A549 (cell line): ENCODE measurements around the gene HTT-AS.

ENCODE experiments used
- HOXB13 ChIP-seq: fragments of 250-450 bp; sonication (Bioruptor Pico); IDR thresholded peaks from 2 replicates; pipeline ENCODE4 v1.5.0; 2020; ENCODE audit warnings: low read depth, mild to moderate bottlenecking, moderate library complexity
- POLR2A ChIP-seq: IDR thresholded peaks from 2 replicates; pipeline ENCODE4 v1.6.1; 2012; ENCODE audit warnings: mild to moderate bottlenecking, low read length

GRCh38 chr4:3114377-3114776, 40.0 kb upstream of the HTT-AS start:
- TF ChIP-seq HOXB13 (CRISPR knock-in tag), result no peak
- no peak for TF ChIP-seq POLR2A
